ENCODE data around the gene GRIK3.

- TF ChIP-seq FOXM1 (IDR thresholded peaks at IDR 0.05; ENCODE audit: borderline replicate concordance) (no peak), ARNT (IDR thresholded peaks at IDR 0.05) (no peak), L3MBTL2 (conservative IDR thresholded peaks at IDR 0.05) (no peak), PKNOX1 (IDR thresholded peaks at IDR 0.05) (no peak), BHLHE40 (IDR thresholded peaks at IDR 0.05; ENCODE audit: borderline replicate concordance) (no peak), ZNF384 (IDR thresholded peaks at IDR 0.05) (no peak), HDGF (IDR thresholded peaks at IDR 0.05; ENCODE audit: borderline replicate concordance) (no peak), NFRKB (IDR thresholded peaks at IDR 0.05) (no peak), ELF4 (IDR thresholded peaks at IDR 0.05) (no peak), SP1 (IDR thresholded peaks at IDR 0.05) (no peak), TARDBP (IDR thresholded peaks at IDR 0.05) (no peak), LEF1 (IDR thresholded peaks at IDR 0.05; ENCODE audit: borderline replicate concordance) (no peak)
These were observed 126.2 kb downstream of the GRIK3 start for GRCh38 chr1:36908096-36908495.

Measured in HEK293T (cell line).